Superior temporal gyrus (tissue), 1 donor: ENCODE measurements around the gene NOL12.
"Not testable (repeated sequence)": the region's sequence is repeated elsewhere in the genome, so short reads cannot be mapped to it uniquely, and the experiment has no call there.

Experiments
- DNase-seq: peaks from one replicate; pipeline ENCODE4 v3.0.0-alpha.2; 2016; ENCODE audit errors: extremely low spot score

The NOL12 gene, protein sequence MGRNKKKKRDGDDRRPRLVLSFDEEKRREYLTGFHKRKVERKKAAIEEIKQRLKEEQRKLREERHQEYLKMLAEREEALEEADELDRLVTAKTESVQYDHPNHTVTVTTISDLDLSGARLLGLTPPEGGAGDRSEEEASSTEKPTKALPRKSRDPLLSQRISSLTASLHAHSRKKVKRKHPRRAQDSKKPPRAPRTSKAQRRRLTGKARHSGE

DNA sequence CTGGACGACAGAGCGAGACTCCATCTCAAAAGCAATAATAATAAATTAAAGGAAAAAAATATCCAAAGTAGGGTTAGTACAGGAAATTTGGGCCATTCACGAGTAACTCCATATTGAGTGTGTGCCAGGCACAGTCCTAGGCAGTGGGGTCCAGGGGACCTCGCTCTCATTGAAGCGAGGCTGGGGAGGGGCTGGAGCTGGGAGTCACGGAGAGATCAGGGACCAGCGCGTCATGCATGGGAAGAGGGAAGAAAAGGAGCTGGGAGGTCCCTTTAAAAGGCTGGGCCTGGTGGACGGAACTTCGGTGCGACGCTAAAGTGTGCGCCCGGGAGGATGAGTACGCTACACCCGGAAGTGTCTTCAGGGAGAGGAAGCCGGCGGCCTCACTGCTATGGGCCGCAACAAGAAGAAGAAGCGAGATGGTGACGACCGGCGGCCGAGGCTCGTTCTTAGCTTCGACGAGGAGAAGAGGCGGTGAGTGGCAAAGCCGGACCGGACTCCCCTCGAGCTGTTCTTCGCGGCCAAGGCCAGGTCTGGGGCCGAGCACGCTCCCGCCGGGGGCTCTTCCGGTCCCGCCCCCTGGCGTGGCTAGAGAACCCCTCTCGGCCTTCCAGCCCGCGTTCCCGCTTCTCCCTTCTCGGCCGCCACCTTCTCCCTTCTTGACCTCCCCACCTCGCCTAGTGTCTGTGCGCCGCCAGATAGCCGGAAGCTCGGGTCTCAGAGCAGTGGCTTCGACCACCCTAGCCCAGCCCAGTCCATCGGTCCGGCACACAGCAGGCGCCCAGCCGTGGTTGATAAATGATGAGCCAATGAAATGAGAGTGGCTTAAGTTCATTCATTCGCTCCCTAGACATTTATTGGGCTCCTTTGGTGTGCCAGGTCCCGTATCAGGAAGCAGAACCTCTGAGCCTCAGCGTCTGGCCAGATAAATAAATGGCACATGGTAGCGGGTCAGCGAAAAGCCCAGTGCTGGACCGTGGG, at the start of gene NOL12:
TSS of gene NOL12 (plus strand) at position 342 of the 981 bp plus-strand sequence. CDS start at position 392, 50 bp downstream.
- DNase-seq: peak; percentile 95

DNA sequence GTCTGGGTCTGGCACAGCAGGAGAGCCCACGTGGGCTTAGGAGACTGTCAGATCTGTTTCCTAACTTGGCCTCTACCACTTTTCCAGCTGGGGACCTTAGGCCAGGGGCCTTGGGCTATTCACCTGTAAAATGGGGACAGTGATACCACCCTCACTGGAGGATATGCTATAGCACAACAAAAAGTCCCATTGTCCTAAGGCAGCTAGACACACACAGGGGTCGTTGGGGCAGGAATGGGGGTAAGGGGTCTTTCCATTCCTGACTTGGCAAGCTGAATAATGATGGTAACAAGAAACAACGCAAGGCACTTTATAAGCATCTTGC, 49.2 kb upstream of the NOL12 start:
- no peak for DNase-seq

DNA sequence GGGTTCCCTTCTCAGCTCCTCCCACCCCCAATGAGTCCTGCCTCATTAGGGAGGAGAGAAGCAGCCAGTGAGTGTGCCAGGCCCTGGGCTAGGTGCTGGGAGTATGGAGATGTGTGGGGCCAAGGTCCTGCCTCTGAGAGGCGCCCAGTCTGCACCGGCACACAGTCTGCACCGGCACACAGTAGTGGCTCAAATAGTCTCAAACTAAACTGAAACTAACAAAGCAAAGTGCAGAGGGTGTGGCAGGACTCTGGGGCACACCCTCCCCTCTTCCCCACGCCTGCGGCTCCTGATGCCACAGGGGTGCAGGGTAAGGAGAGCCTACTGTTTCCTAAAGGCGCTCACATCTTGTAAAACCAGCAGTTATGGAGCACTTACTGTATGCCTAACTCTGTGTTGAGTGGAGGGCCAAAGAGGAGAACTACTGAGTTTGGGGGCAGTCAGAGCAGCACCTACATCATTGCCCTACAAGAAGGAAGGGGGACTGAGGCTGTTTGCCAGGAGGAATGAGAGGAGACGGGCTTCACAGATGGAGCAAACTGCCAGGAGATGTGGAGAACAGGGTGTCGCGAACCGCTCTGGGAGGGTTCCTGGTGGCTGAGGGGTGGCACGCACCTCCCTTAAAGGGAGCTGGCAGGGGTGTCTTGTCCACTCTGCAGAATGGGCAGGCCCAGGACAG, 47.6 kb upstream of the NOL12 start:
- no peak for DNase-seq

DNA sequence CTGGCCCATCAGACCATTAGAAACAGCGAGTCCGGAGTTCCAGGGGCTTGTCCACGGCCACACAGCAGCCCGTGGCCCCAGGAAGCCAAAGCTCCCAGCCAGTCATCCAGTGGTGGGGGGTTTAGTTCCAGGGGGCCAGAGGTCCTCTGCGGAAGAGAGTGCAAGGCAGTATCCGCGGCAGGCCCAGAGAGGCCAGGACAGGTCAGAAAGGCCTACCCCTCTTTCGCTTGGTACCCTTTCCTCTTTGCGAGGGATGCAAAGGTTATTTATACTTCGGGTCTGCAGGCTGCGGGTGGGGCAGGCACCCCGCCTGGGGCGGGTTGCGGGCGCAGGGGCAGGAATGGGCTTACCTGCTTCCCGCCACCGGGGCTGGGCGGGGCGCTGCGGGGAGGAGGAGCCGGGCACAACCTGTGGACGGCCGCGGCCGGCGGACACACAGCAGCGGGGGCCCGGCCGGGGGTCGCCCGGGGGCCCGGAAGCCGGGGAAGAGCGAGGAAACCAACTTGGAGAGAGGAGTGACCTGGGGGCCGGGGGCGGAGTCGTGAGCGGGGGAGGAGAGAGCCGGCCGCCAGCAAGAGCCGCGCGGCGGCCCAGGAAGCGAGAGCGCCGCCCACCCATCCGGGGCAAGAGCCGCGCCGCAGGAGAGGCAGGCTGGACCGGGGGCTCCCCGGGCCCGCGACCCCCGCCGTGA, 46.9 kb upstream of the NOL12 start, which contains the start of gene SH3BP1:
TSS of gene SH3BP1 (plus strand) at position 600 of the 691 bp plus-strand sequence. CDS start 119 bp downstream, outside the sequence.
- no peak for DNase-seq

GRCh38 chr22:37639771-37640590, 46.2 kb upstream of the NOL12 start:
- DNase-seq: no peak

- DNase-seq: no peak
Measured at GRCh38 chr22:37640591-37641560, 45.3 kb upstream of the NOL12 start.

DNA sequence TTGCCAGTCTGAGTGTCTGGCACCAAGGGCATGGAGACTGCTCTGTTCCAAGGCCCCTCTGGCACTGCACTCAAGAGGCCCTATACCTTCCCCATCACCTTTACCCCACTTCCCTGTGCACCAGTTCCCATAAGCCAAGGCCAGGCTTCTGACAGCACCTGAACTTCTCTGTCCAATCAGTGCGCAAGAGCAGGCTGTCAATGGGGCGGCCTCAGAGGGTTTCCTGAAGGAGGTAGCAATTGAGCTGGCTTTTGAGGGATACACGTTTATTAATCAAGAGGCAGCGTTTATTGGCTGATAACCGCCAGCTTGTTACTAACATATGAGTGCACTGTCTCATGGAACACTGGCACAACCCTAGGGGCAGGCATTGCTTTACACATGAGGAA, 44.6 kb upstream of the NOL12 start:
- no peak for DNase-seq

DNA sequence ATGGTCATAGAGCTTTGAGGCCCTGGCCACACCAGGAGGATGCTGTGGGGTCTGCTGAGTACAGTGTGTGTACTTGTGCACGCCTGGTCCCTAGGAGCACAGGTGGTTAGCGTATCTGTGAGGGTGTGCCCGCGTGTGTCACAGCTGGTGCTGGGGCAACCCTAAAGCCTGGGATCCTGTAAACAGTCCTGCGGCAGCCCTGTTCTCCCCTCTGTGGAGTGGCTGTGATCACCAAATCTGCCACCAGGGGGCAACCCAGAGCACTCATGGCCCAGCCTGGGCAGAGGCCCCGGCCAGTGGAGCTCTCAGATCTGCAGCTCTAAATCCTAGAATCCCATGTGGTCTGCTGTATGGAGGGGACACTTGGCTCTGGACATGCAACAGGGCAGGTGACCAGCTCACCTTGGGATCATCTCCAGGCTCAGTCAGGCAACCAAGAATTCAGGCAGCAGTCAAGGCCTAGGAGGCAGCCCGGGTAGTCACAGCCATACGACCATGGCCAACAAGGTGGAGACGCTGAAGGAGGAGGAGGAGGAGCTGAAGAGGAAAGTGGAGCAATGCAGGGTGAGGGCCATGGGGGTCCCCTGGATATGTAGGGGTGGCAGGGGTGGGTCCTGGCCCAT, 42.8 kb upstream of the NOL12 start:
- DNase-seq: peak; percentile 92

- DNase-seq: no peak
Measured at GRCh38 chr22:37647317-37647716, 38.8 kb upstream of the NOL12 start.

DNA sequence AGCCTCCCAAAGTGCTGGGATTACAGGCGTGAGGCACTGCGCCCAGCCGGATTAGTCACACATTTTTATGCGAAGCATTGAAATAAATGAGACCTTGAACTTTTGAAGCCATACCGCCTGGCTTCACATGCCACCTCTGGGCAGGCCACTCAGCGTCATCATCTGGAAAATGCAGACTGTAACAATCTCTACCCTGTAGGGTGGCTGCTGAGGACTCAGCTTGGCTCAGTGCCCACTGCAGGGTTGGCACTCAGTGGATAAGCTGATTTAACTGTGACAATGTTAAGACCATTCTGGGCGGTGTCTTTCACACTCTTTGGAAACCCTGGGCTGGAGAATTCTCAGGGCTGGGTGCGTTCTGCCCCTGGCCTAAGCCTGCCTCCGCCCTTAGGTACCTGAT, 38.2 kb upstream of the NOL12 start:
- DNase-seq: no peak

DNA sequence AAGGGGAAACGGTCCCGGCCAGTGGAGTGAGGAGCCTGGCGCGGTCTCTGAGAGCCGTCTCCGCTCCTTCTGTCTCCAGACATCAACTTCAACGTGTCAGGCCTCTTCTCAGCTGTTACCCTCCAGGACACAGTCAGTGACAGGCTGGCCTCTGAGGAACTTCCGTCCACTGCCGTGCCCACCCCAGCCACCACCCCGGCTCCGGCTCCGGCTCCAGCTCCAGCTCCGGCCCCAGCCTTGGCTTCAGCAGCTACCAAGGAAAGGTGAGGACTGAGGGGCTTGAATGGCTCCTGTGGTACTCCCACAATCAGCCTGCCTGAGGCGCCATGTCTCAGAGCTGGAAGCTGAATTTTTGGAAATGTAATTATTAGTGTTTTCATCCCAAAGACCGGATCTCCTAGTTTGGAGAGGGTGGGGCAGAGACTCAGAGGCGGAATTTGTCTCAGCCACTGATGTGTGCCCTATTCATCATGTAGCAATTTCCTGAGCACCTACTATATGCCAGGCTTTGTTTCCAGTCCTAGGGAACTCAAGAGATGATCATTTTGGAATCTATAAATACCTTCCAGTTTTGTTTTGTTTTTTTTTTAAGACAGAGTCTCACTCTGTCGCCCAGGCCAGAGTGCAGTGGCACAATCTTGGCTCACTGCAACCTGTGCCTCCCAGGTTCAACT, 35.5 kb upstream of the NOL12 start:
- DNase-seq: no peak

- DNase-seq: no peak
Measured at GRCh38 chr22:37654563-37655251, 31.4 kb upstream of the NOL12 start.

DNA sequence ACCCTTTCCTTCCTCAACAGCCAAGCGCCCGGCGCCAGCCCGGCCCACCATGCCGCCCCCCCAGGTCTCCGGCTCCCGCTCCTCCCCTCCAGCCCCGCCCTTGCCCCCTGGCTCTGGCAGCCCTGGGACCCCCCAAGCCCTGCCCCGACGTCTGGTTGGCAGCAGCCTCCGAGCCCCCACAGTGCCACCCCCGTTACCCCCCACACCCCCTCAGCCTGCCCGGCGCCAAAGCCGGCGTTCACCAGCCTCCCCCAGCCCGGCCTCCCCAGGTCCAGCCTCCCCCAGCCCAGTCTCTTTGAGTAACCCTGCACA, 30.9 kb upstream of the NOL12 start:
- DNase-seq: no peak

GRCh38 chr22:37656583-37656982, 29.6 kb upstream of the NOL12 start:
- DNase-seq: not testable (repeated sequence)

- DNase-seq: no peak
Measured at GRCh38 chr22:37657590-37658132, 28.5 kb upstream of the NOL12 start.

DNA sequence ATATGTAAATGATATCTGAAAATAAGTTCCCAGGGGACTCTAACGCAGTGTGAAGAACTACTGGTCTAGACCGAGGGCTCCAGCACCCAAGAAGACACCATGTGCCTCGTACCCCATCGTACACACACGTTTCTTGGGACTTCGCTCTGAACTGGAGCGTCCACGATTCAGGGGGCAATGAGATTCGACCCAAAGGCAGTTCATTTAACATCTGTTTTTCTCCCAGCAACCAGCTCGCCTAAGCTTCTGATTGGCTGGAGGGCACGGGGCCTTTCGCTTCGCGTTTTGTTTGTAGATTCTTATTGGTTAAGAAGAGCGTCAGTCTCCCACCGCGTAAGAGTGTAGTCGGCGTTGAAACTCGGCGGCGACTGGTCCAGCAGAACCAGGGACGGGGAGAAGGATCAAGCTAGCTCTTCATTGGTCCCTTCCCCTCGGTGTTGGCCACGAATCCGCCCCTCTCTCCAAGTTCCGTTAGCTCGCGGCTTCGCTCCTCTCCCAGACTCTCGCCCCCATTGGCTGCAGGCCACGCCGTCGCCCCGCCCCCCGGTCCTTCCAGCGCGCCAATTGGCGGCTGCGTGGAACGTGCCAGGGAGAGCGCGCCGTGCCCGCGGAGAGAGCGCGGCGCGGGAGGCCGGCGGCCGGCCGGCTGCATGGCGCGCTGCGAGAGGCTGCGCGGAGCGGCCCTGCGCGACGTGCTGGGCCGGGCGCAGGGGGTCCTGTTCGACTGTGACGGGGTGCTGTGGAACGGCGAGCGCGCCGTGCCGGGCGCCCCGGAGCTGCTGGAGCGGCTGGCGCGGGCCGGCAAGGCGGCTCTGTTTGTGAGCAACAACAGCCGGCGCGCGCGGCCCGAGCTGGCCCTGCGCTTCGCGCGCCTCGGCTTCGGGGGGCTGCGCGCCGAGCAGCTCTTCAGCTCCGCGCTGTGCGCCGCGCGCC, 27.7 kb upstream of the NOL12 start, which contains the start of gene PDXP:
TSS of gene PDXP (plus strand) at position 591 of the 933 bp plus-strand sequence. CDS start at position 651, 60 bp downstream.
- DNase-seq: peak; percentile 99
